Prostate gland (tissue), 2 donors: ENCODE data around the gene DLGAP1. TPM values are rescaled to one million over a fixed set of nuclear protein-coding genes. Genes with fewer than 3 reads are reported as not detected.

Source experiments
- DNase-seq: peaks from one replicate; pipeline ENCODE4 v3.0.0-alpha.2; 2019; ENCODE audit warnings: low spot score
- H3K27ac ChIP-seq, 2 donors: fragments of 200-600 bp; sonication (generic); 2 replicates each; pipeline ENCODE4 v1.5.1; 2017 to 2019
- H3K27me3 ChIP-seq: fragments of 200-600 bp; sonication (generic); replicated peaks from 2 replicates; pipeline ENCODE4 v1.5.1; 2019; ENCODE audit not compliant: insufficient read depth
- H3K36me3 ChIP-seq, 2 donors: fragments of 200-600 bp; sonication (generic); 1 replicate in 1 of 2; 2 replicates in 1 of 2; pipeline versions ENCODE4 v1.5.1 to v1.8.1; 2017 to 2019
- H3K4me1 ChIP-seq: fragments of 200-600 bp; sonication (generic); replicated peaks from 2 replicates; pipeline ENCODE4 v1.5.1; 2019
- H3K4me3 ChIP-seq, 2 donors: fragments of 200-600 bp; sonication (generic); 2 replicates each; pipeline ENCODE4 v1.5.1; 2017 to 2019
- H3K9me3 ChIP-seq: fragments of 200-600 bp; sonication (generic); 2 replicates; pipeline ENCODE4 v1.5.1; 2017
- POLR2A ChIP-seq: fragments of 450-650 bp; IDR thresholded peaks from one replicate; pipeline ENCODE4 v1.6.1; 2016; ENCODE audit warnings: antibody characterized with exemption, mild to moderate bottlenecking
- POLR2AphosphoS5 ChIP-seq: sonication (generic); formaldehyde crosslinking; IDR thresholded peaks from one replicate; pipeline ENCODE4 v1.6.1; 2017; ENCODE audit warnings: antibody characterized with exemption
- WGBS: methylation state at CpG from one replicate; pipeline ENCODE4 v1.1.5; 2018; 5-methylcytosine and 5-hydroxymethylcytosine counted together
- intact Hi-C: fragments of 100-400 bp; cut with DNase I; formaldehyde crosslinking; loops from one replicate; pipeline ENCODE4 v1.14.2; 2022
- total RNA-seq, 2 donors: library from RNA; depleted of rRNA; stranded (reverse); fragments of >200 nt; gene quantifications; one replicate each; pipeline ENCODE4 v1.1.0, GENCODE V29; 2016
- TF ChIP-seq, protein P1 (sequence below), 4 experiments: fragments of 200-600 bp in 2 of 4; fragments of 450-650 bp in 2 of 4; sonication (generic) in 2 of 4; IDR thresholded peaks; 1 replicate in 3 of 4; 2 replicates in 1 of 4; pipeline ENCODE4 v1.5.1; 2016 to 2019; ENCODE audit warnings: antibody characterized with exemption in 4 of 4, mild to moderate bottlenecking in 2 of 4, moderate library complexity in 2 of 4

Gene DLGAP1
- total RNA-seq, 2 donors from 2014 or later: 42.2 to 66.7 TPM

DNA sequence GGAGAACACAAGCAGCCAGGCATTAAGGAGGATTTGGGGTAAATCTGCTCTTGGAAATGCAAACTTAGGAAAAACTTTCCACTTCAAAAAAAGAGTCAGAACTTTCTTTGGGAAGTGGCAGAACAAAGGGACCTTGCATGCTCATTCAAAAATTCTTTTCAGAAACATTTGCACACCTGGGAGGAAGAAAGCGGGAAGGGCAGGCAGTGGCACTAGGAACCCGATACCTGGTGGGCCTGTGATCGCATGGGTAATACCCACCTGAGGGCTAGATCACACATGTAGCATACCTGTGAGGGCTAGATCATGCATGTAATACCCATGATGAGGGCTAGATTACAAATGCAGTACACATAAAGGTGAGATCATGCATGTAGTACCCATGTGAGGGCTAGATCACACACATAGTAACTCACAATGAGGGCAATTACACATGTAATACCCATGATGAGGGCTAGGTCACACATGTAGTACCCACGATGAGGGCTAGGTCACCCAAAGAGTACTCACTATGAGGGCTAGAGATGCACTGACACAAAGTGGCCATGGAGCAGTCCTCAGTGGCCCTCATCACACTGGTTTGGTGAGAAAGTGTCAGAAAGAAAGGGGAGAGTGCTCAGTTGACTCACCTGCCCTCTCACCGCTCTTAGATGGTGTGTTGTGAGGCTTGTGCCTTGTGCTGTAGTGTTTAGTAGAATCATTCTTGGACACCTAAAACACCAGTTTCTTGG lies 212.5 kb downstream of the DLGAP1 start:
- Histone ChIP-seq H3K4me3 (no peak overlapping the region), H3K9me3 (no peaks in the 10 kb centered on the region), H3K27me3 (no peaks in the 10 kb centered on the region), H3K27ac (no peak overlapping the region), H3K4me1 (no peaks in the 10 kb centered on the region), H3K36me3 (no peaks in the 10 kb centered on the region)
- intact Hi-C loops: no loop called here
- no peak for TF ChIP-seq POLR2AphosphoS5
- TF ChIP-seq, protein P1, sequence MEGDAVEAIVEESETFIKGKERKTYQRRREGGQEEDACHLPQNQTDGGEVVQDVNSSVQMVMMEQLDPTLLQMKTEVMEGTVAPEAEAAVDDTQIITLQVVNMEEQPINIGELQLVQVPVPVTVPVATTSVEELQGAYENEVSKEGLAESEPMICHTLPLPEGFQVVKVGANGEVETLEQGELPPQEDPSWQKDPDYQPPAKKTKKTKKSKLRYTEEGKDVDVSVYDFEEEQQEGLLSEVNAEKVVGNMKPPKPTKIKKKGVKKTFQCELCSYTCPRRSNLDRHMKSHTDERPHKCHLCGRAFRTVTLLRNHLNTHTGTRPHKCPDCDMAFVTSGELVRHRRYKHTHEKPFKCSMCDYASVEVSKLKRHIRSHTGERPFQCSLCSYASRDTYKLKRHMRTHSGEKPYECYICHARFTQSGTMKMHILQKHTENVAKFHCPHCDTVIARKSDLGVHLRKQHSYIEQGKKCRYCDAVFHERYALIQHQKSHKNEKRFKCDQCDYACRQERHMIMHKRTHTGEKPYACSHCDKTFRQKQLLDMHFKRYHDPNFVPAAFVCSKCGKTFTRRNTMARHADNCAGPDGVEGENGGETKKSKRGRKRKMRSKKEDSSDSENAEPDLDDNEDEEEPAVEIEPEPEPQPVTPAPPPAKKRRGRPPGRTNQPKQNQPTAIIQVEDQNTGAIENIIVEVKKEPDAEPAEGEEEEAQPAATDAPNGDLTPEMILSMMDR (IDR thresholded peaks at IDR 0.05): no peak
- no peak for TF ChIP-seq POLR2A
- no peak for DNase-seq
- 83% methylated on average over 5 of the region's 5 CpGs for WGBS

DNA sequence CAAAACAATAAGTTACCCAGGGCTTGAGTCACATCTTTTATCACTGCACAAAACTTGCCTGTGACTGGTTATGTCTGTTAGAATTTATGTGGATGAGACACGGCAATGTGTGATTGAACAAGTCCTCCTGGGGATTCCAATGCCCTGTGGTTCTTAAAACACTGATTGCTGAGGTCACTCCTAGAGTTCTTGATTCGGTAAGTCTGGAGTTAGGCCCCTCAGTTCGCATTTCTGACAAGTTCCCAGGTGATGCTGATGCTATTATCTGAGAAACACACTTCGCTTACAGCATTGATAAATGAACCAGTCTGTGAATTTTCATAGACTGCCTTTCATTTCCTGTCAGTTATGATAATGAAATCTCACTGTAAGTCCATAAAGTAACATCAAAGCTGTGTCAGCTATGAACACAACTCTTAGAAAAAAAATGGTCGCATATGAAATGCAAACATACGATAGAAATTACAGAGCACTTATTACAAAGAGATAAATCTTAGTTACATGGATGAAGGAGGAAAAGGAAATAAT lies 214.0 kb downstream of the DLGAP1 start:
- no peaks in the 10 kb centered on the region for H3K4me1 ChIP-seq
- TF ChIP-seq POLR2A: no peak
- TF ChIP-seq, protein P1 (IDR thresholded peaks at IDR 0.05): no peak
- TF ChIP-seq POLR2AphosphoS5: no peak
- no peak overlapping the region for H3K4me3 ChIP-seq
- no peaks in the 10 kb centered on the region for H3K36me3 ChIP-seq
- H3K27ac ChIP-seq: no peak overlapping the region
- 74% methylated on average over 6 of the region's 6 CpGs for WGBS
- no peaks in the 10 kb centered on the region for H3K27me3 ChIP-seq
- DNase-seq: no peak
- intact Hi-C loops: no loop called here
- H3K9me3 ChIP-seq: no peaks in the 10 kb centered on the region

DNA sequence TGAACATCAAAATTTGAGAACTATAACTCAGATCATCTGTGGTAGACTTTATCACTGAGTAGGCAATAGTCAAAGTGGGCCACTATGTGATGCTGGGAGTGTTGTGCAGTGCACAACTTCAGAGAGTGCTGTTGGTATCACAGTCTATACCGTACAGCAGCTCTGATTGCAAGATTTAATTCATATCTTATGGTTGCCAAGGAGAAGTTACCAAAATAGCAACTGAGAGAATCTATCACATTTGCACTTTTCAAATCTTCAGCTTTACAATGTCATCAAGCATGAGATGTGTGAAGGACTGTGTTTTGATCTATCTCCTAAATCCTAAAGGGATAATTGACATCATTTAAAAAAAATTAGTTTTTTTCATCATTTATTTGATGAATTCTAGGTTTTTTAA lies 216.1 kb downstream of the DLGAP1 start:
- H3K4me3 ChIP-seq: no peak overlapping the region
- H3K9me3 ChIP-seq: no peaks in the 10 kb centered on the region
- no peak for DNase-seq
- H3K27me3 ChIP-seq: no peaks in the 10 kb centered on the region
- intact Hi-C loops: no loop called here
- WGBS: 79% methylated on average over 1 of the region's 1 CpG
- no peak overlapping the region for H3K27ac ChIP-seq
- no peak for TF ChIP-seq POLR2AphosphoS5
- no peak for TF ChIP-seq POLR2A
- TF ChIP-seq, protein P1 (IDR thresholded peaks at IDR 0.05): no peak
- no peaks in the 10 kb centered on the region for H3K4me1 ChIP-seq
- H3K36me3 ChIP-seq: no peaks in the 10 kb centered on the region

DNA sequence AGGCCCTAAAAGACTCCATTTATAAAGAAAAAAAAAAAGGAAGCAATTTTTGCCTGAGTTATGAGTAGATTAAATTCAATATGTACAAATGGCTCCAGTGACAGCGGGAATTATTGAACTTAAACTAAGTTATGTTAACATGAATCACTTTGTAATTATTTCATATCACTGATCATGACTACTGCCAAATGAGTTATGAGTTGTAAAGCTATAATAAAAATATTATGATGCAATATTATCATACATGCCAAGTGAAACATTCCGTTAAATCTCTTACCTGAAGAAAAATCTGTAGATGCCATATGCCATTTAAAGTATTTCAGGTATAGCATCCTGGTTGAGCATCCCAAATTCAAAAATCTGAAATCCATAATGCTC lies 217.5 kb downstream of the DLGAP1 start:
- intact Hi-C loops: no loop called here
- H3K36me3 ChIP-seq: no peaks in the 10 kb centered on the region
- WGBS: 89% methylated on average over 2 of the region's 2 CpGs

More for the DNA sequence above, 217.5 kb downstream of the DLGAP1 start:
- Histone ChIP-seq H3K27ac (no peak overlapping the region), H3K27me3 (no peaks in the 10 kb centered on the region), H3K4me1 (no peaks in the 10 kb centered on the region), H3K9me3 (no peaks in the 10 kb centered on the region), H3K4me3 (no peak overlapping the region)
- TF ChIP-seq POLR2AphosphoS5: no peak
- TF ChIP-seq, protein P1 (IDR thresholded peaks at IDR 0.05): no peak
- TF ChIP-seq POLR2A: no peak
- DNase-seq: no peak
